ENCODE data around the gene OBI1.

DNA sequence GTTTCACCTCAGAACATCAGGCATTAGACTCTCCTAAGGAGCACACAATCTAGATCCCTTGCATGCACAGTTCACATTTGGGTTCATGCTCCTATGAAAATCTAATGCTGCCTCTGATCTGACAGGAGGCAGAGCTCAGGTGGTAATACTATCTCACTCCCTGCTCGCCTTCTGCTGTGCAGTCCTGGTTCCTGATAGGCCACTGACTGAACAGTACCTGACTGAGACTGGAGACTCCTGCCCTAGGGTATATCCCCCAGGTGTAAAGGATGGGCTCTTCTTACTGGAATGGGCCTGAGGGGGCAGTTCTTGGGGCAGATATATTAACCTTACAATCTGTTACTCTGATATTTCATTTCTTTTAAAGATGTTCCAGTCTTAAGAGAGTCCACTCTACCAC lies 6.3 kb downstream of the OBI1 start:
- TF ChIP-seq, protein P1, sequence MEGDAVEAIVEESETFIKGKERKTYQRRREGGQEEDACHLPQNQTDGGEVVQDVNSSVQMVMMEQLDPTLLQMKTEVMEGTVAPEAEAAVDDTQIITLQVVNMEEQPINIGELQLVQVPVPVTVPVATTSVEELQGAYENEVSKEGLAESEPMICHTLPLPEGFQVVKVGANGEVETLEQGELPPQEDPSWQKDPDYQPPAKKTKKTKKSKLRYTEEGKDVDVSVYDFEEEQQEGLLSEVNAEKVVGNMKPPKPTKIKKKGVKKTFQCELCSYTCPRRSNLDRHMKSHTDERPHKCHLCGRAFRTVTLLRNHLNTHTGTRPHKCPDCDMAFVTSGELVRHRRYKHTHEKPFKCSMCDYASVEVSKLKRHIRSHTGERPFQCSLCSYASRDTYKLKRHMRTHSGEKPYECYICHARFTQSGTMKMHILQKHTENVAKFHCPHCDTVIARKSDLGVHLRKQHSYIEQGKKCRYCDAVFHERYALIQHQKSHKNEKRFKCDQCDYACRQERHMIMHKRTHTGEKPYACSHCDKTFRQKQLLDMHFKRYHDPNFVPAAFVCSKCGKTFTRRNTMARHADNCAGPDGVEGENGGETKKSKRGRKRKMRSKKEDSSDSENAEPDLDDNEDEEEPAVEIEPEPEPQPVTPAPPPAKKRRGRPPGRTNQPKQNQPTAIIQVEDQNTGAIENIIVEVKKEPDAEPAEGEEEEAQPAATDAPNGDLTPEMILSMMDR (IDR thresholded peaks at IDR 0.05 in 2 of 3, conservative IDR thresholded peaks at IDR 0.05 in 1 of 3; ENCODE audit: insufficient read depth in 2 of 3, low read depth in 1 of 3, low read length in 3 of 3) = no peak
- TF ChIP-seq ELF4 (CRISPR knock-in tag; IDR thresholded peaks at IDR 0.05) = no peak
- no peak for TF ChIP-seq TEAD4 (IDR thresholded peaks at IDR 0.05; ENCODE audit: low read length)
- TF ChIP-seq TEAD4 (CRISPR knock-in tag; IDR thresholded peaks at IDR 0.05; ENCODE audit: borderline replicate concordance) = no peak
- no peak for TF ChIP-seq SIN3A (IDR thresholded peaks at IDR 0.05; ENCODE audit: borderline replicate concordance in 2 of 2, control insufficient read depth in 1 of 2, low read depth in 2 of 2, low read length in 2 of 2)

All from K562 (cell line).